HG03066 (cell line): ENCODE data around the gene MMAA.
"Not testable (repeated sequence)": the region's sequence is repeated elsewhere in the genome, so short reads cannot be mapped to it uniquely, and the experiment has no call there.

Experiments
- ATAC-seq: cut with Tn5 transposase; IDR thresholded peaks from one replicate; pipeline ENCODE4 v1.9.1; 2021; ENCODE audit warnings: low read depth; ENCODE audit not compliant: unreplicated experiment

The MMAA gene

GRCh38 chr4:145618932-145619638, at the start of gene MMAA:
Gene MMAA, plus strand, starts transcription at chr4:145619385. Its CDS starts 19,755 bp downstream, at chr4:145639140.
- ATAC-seq: peak; percentile 86

GRCh38 chr4:145574546-145574945, 44.6 kb upstream of the MMAA start:
- ATAC-seq: not testable (repeated sequence)

- ATAC-seq: no peak
Observed at GRCh38 chr4:145580906-145581305, 38.3 kb upstream of the MMAA start.

DNA sequence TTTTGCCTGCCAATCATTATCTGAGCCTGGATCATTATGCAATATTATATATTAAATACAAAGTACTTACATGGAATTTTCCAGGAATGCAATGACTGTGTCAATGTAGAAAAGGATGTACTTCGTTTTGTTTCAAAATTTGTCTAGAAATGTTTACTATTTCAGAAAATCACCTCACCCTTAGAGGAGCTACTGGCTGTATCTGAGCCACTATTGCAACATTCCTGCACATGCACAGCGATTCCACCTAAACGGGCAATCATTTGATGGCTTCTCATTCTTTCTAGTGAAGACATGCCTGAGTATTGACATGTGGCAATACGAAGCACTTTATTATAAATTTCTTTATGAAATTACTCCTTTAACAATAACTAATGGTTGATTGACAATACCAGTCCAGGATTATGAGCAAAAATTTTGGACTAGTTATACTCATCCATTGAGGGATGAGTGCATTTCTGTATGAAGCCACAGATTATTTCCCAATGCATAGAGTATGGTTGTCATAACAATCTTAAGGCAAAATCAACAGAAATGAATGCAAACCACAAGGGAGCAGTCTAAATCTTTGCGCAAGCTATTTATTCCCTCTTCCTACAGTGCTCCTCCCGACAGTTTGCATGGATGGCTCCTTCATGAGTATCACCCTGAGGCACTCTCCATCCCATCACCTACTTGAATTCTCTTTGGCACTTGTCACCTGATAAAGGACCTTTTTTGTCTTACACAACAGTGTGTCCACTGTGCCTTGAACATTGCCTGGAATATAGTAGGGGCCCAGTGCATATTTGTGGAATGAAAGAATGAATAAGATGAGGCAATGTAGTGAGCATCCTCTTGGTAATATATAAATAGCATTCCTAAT, 35.8 kb upstream of the MMAA start:
- no peak for ATAC-seq

DNA sequence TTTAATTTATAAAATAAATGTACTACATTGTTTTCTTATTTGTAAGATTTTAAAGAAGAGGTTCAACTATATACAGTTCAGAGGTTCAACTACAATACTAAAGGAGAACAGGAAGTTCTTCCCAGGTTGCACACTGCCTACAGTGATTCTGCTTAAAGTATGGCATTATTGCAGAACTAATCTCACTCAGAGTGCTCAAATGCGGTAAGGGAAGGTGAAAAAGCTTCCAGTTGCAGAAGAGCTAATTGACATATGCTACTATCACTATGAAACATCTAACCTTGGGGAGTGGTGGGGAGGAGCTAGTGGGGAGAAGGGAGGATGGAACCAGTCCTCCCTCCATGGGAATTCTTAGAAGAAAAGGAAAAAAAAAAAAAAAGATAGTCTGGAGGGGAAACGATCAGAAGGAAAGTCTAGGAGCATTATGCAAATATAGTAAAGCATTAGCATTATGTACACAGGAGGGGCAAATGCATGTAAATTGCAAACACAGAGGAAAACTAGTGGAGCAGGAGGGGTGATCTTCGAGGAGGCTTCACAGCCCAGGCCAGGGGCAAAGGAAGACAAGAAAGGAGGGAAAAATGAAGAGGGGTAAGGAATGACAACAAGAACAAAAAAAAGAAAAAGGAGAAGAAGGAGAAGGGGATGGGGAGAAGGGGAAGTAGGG, 32.0 kb upstream of the MMAA start:
- no peak for ATAC-seq

DNA sequence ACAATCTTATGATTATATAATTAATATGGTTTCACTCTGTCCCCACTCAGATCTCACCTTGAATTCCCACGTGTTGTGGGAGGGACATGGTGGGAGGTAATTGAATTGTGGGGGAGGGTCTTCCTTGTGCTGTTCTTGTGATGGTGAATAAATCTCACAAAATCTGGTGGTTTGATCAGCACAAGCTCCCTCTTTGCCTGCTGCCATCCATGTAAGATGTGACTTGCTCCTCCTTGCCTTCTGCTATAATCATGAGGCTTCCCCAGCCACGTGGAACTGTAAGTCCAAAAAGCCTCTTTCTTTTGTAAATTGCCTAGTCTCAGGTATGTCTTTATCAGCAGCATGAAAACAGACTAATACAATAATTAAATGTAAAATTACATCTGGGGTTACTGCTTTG, 29.8 kb upstream of the MMAA start:
- ATAC-seq: not testable (repeated sequence)

DNA sequence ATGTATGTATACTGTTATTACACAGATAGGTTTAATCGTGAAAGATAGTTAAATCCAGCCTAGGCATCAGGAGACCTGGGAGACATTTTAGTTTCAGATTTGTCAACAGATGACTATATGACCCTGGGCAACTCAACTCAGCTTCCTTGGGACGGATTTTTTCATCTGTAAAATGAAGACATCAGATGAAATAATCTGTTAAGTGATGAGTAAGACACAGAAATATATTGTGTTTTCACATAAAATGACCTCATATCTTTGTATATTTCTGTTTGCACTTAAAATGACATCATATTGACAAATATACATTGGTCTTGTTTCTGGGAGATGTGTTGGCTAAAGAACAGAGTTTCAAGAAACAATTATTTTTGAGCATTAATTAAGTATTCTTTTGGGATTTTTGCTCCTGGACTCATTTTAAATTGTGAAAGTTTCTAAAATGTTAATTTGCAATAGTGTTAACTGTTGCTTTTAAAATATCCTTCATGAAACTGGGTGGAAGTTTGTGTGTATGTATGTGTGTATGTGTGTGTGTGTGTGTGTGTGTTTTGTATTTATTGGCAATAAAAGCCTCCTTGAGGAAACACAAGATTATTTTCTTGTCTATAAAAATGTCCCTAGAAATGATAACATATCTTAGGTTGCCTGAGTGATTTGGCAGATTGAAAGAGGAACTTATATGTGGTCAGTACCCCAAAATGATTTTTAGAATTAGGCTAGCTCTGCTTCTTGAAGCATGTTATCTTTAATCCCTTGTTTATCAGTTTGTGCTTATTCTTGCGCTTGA, 29.1 kb upstream of the MMAA start:
- ATAC-seq: no peak

GRCh38 chr4:145602129-145602760, 16.9 kb upstream of the MMAA start:
- no peak for ATAC-seq

GRCh38 chr4:145605941-145606340, 13.2 kb upstream of the MMAA start:
- ATAC-seq: no peak

- ATAC-seq: no peak
Observed at GRCh38 chr4:145609481-145610427, 9.4 kb upstream of the MMAA start.

DNA sequence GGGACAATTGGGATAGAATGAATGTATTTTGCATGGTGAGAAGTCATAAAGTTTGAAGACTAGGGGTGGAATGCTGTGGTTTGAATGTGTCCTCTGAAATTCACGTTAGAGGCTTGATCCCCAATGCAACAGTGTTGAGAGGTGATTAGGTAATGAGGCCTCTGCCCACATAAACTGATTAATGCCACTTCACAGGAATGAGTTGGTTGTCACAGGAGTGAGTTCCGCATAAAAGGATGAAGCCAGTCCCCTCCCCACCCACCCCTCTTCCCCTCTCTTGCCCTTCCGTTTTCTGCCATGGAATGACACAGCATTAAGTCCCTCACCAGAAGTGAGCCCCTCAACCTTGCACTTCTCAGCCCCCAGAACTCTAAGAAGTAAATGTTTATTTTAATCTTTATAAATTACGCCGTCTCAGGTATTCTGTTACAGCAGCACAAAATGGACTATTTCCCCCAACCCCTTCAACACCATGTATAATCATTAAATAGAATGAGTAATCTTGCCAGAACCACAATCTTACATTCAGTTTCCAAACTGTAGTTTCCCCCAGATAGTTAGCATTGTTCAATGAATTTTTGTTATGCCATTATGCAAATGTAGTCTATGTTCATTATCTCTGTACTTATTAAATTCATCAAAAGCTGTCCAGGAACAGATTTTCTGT, 5.5 kb upstream of the MMAA start:
- no peak for ATAC-seq

- no peak for ATAC-seq
Observed at GRCh38 chr4:145614233-145614610, 5.0 kb upstream of the MMAA start.

- no peak for ATAC-seq
Observed at GRCh38 chr4:145618210-145618931, 814 bp upstream of the MMAA start.

DNA sequence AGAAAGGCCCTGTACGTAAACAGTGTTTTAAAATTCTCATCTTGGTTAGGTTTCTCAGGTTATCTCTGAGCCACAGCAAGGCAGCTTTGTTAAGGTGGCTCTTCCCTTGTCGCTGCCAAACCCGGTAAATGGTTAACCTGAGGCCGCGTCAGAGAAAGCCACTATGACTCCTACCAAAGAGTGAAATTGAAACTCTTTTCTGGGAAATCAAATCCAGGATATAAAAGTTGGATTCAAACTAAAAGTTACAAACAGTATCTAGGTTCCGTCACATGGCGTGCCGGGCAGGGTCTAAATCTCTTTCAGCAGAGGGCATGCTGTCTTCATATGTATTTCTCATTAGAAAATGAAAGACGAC, 433 bp downstream of the MMAA start:
- ATAC-seq: peak; percentile 43

GRCh38 chr4:145622067-145622466, 2.9 kb downstream of the MMAA start:
- not testable (repeated sequence) for ATAC-seq

DNA sequence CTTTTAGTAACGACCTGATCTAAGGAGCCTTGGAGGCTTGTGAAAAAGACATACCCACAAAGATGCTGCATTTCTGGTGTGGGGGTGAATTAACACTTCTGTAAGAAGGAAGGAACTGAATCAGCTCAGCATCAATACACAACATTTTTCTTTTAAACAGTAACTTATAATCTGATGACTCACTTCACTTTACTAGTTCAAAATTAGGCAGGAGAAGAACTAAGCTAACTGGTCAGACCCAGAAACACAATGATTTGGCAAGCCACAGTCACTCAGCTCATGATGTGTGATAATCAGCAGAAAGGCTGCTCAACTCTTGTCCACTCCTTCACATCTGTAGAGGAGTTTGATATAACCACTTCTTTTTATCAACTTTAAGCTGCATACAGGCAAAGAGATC, 4.6 kb downstream of the MMAA start:
- no peak for ATAC-seq

DNA sequence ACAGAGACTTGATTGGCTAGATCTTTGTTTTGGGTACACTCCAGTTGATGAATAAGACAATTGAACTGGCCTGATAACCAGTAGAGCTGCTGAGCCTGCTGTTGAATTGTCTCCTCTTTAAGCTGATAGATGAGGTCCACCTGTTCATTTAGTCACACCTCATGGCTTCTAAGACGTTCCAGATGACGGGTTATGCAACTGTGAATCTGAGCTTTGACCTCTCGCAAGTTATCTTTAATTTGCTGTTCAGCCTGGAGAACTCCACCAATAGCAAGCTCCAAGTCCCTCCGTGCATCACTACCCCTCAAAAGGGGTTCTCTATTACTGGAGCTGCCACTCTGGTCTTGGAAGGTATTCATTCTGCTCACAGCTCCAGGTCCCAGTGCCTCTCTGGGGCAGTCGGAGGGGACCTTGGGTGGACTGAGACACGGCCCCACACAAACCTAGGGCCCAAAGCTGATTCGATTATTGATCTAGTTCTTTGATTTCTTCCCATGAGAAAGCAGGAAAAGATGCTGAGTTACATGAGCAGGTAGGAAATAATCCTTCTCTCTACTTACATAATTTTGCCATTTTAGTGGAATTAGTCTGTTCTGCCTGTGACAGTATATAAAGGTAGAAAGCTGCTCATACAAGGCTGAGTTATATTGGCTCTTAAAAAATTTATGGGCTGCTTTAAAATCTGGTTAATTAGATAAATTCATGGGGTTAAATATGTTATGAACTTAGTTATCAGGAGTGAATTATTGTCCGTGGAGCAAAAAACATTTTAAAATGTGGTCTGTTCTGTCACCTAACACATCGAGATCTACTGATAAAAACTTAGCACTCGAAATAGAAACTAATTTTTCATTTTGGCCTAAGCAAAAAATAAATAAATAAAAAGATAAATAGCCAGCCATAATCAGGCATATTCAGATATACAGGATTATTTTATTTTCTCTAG, 6.8 kb downstream of the MMAA start:
- ATAC-seq: no peak
